HFFc6 (cell line): ENCODE results near the gene DRD2. TPM values are rescaled to one million over a fixed set of nuclear protein-coding genes. Genes with fewer than 3 reads are reported as not detected.

Experiments used
- DNase-seq: peaks from one replicate; pipeline ENCODE4 v3.0.0-alpha.2; 2018
- H3K27ac Mint-ChIP-seq: 2 replicates; pipeline ENCODE4 v1.8.0; 2020; ENCODE audit warnings: mild to moderate bottlenecking, mixed read lengths
- H3K27me3 Mint-ChIP-seq: 2 replicates; pipeline ENCODE4 v1.8.0; 2021; ENCODE audit warnings: mild to moderate bottlenecking, moderate library complexity, mixed read lengths; ENCODE audit not compliant: insufficient read depth
- H3K36me3 Mint-ChIP-seq: 2 replicates; pipeline ENCODE4 v1.8.0; 2021; ENCODE audit warnings: low read depth, mixed read lengths
- H3K4me1 Mint-ChIP-seq: 2 replicates; pipeline ENCODE4 v1.8.0; 2020; ENCODE audit warnings: low read depth, mixed read lengths
- H3K4me3 Mint-ChIP-seq: 2 replicates; pipeline ENCODE4 v1.8.0; 2020; ENCODE audit warnings: mild to moderate bottlenecking, moderate library complexity, mixed read lengths
- H3K9me3 Mint-ChIP-seq: 2 replicates; pipeline ENCODE4 v1.8.0; 2020; ENCODE audit warnings: mild to moderate bottlenecking, mixed read lengths
- total RNA-seq, 6 experiments: library from RNA; stranded (reverse); fragmentation: NEBNext Ultra II Directional; extraction: Animal tissue kit (Norgen Biotek cat#: 25700); gene quantifications; 2 replicates in 1 of 6; 3 replicates in 5 of 6; pipeline ENCODE4 v1.2.3, GENCODE V29; 2021
- TF ChIP-seq, protein P1 (sequence below): fragments of 200-600 bp; sonication (generic); IDR thresholded peaks from 2 replicates; pipeline ENCODE4 v1.5.0; 2021; ENCODE audit warnings: antibody characterized with exemption, mild to moderate bottlenecking

DRD2 gene
- total RNA-seq, 6 experiments from 2014 or later = not detected

DNA sequence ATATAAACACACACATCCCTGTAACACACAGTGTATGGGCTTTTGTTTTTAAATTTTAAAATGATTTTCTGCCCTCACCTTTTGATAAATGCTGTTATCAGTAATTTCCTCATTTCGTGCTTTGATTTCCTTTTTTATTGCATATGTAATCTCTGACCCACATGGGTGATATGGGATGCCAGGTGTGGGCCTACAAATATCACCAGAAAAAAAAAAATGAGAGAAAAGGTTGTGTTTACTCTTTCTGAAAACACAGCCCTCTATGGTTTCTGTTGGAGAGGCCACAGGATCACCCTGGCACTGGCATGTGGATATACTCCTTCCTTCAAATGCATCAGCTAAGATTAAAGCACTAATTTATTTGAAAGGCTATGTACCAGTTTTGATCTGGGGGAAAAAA, 17.0 kb downstream of the DRD2 start:
- no peaks in the 10 kb centered on the region; the same call in none of the 2 replicates for H3K27me3 Mint-ChIP-seq
- H3K36me3 Mint-ChIP-seq = no peaks in the 10 kb centered on the region
- TF ChIP-seq, protein P1, sequence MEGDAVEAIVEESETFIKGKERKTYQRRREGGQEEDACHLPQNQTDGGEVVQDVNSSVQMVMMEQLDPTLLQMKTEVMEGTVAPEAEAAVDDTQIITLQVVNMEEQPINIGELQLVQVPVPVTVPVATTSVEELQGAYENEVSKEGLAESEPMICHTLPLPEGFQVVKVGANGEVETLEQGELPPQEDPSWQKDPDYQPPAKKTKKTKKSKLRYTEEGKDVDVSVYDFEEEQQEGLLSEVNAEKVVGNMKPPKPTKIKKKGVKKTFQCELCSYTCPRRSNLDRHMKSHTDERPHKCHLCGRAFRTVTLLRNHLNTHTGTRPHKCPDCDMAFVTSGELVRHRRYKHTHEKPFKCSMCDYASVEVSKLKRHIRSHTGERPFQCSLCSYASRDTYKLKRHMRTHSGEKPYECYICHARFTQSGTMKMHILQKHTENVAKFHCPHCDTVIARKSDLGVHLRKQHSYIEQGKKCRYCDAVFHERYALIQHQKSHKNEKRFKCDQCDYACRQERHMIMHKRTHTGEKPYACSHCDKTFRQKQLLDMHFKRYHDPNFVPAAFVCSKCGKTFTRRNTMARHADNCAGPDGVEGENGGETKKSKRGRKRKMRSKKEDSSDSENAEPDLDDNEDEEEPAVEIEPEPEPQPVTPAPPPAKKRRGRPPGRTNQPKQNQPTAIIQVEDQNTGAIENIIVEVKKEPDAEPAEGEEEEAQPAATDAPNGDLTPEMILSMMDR = no peak
- H3K4me1 Mint-ChIP-seq = no peaks in the 10 kb centered on the region
- no peak for DNase-seq
- H3K27ac Mint-ChIP-seq = no peak overlapping the region
- no peak overlapping the region for H3K4me3 Mint-ChIP-seq
- peaks cover 14% of the 10 kb centered on the region; the same call in 1 of the 2 replicates for H3K9me3 Mint-ChIP-seq

DNA sequence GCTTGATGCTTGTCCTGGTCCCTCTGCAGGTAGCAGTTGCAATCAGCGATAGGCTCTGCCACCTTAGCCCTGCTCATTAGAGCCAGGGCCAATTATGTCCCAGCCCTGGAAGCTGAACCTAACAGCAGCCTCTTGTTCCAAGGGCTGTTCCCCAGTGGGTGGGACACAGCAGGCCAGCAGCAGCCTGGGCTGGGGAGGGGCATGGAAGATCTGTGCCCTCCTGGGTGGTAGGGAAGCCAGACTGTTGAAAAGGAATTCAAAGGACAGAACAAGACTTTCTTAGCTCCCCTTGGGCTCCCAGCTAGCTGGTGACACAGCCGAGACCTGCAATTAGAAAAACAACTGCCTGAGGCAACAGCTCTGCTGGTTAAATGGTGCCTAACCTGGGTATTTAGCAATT, 17.4 kb downstream of the DRD2 start:
- Mint-ChIP-seq H3K4me3 (no peak overlapping the region), H3K27ac (no peak overlapping the region), H3K4me1 (no peaks in the 10 kb centered on the region), H3K27me3 (no peaks in the 10 kb centered on the region; the same call in 1 of the 2 replicates), H3K36me3 (no peaks in the 10 kb centered on the region), H3K9me3 (peaks cover 17% of the 10 kb centered on the region)
- DNase-seq = no peak
- TF ChIP-seq, protein P1 = no peak

DNA sequence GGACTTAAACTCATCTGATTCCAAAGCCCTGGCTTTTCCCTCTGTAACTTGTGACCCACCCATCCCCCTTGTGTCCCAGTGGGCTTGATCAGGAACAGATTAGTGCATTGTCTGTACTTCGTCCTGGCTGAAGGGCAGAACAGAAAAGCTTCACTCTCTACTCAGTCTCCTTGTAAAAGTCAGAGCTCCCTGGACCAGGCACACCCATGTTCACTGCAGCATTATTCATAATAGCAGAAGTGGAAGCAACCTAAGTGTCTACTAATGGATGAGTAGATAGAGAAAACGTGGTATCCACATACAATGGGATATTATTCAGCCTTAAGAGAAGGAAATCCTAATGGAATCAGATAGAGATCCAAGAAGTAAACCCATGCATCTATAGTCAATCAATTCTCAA, 20.7 kb downstream of the DRD2 start:
- no peak for DNase-seq
- Mint-ChIP-seq H3K9me3 (peaks cover 18% of the 10 kb centered on the region), H3K4me3 (no peak overlapping the region), H3K36me3 (no peaks in the 10 kb centered on the region), H3K4me1 (no peaks in the 10 kb centered on the region), H3K27me3 (no peaks in the 10 kb centered on the region), H3K27ac (no peak overlapping the region)
- TF ChIP-seq, protein P1 = no peak

DNA sequence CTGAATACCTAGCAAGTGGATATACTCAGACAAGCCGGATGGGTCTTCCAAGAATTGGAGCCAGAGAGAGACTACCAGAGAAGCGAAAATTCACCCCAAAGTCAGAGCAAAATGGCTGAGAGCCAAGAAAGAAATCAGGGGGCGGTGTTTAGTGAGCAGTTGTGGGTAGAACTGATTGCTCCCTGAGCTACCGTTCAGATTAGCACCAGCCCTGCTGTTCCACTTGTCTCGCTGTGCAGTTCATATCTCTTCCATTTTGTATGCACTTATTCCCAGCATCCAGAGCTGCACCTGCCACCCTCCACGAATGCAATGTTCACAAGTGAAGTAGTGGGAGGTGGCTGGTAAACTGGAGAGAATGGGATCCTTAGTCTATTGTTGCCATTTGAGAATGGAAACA, 25.5 kb downstream of the DRD2 start:
- no peaks in the 10 kb centered on the region for H3K36me3 Mint-ChIP-seq
- H3K27ac Mint-ChIP-seq = no peak overlapping the region

DNA sequence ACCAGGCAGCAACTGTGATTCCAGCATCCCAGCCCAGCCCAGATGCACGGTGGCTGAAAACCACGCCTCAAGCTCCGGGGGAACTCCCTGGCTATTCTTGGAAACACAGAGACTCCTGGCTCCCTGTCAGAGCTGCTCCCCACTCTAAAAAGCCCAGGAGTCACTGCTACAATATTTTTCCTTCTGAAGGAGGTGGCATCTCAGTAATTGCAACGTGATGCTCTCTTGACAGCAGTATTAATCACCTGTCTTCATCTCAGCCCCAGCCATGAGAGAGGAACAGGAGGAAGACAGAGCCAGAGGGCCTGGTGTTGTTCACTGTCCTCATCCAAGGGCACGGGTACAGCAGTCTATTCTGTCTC, 26.9 kb downstream of the DRD2 start:
- Mint-ChIP-seq H3K4me1 (no peaks in the 10 kb centered on the region; the same call in 1 of the 2 replicates), H3K4me3 (no peak overlapping the region; the same call in 1 of the 2 replicates), H3K9me3 (peaks cover 27% of the 10 kb centered on the region), H3K36me3 (no peaks in the 10 kb centered on the region), H3K27me3 (no peaks in the 10 kb centered on the region; the same call in 1 of the 2 replicates), H3K27ac (no peak overlapping the region)
- TF ChIP-seq, protein P1 = no peak
- DNase-seq = no peak

More for the DNA sequence above, 25.5 kb downstream of the DRD2 start:
- DNase-seq = no peak
- Mint-ChIP-seq H3K9me3 (peaks cover 30% of the 10 kb centered on the region), H3K27me3 (no peaks in the 10 kb centered on the region; the same call in 1 of the 2 replicates), H3K4me1 (no peaks in the 10 kb centered on the region; the same call in 1 of the 2 replicates), H3K4me3 (no peak overlapping the region)
- TF ChIP-seq, protein P1 = no peak
